Activated CD8-positive, alpha-beta T cell treated with anti-CD3 and anti-CD28 coated beads, Interleukin-2, amount 10 ng/mL, durations not matched to agents 7 days and 5 days (primary cell): ENCODE results near the gene NBPF1. TPM values are rescaled to one million over a fixed set of nuclear protein-coding genes. Genes with fewer than 3 reads are reported as not detected.
"Not testable (repeated sequence)": the region's sequence is repeated elsewhere in the genome, so short reads cannot be mapped to it uniquely, and the experiment has no call there.

Experiments used
- ATAC-seq: fragments of 150-1000 bp; cut with Tn5 transposase; one replicate; pipeline ENCODE4 v1.10.0; 2021; ENCODE audit warnings: moderate library complexity
- CTCF ChIA-PET: fragments of 350-600 bp; sonication (Branson Sonifier 250); formaldehyde crosslinking; loops from one replicate; lab custom pipeline; 2021; ENCODE audit warnings: antibody characterized with exemption; lab: Charles Lee
- POLR2A ChIA-PET: fragments of 350-600 bp; sonication (Branson Sonifier 250); formaldehyde crosslinking; loops from one replicate; lab custom pipeline; 2021; ENCODE audit warnings: antibody characterized with exemption; lab: Charles Lee
- DNase-seq: peaks from one replicate; pipeline ENCODE4 v3.0.0-alpha.2; 2020
- H3K27ac Mint-ChIP-seq: one replicate; pipeline ENCODE4 v1.8.0; 2021; ENCODE audit warnings: mild to moderate bottlenecking, mixed read lengths
- H3K27me3 Mint-ChIP-seq: one replicate; pipeline ENCODE4 v1.8.0; 2021; ENCODE audit warnings: low read depth, mixed read lengths
- H3K36me3 Mint-ChIP-seq: one replicate; pipeline ENCODE4 v1.8.0; 2021; ENCODE audit warnings: low read depth, mixed read lengths
- H3K4me1 Mint-ChIP-seq: one replicate; pipeline ENCODE4 v1.8.0; 2021; ENCODE audit warnings: low read depth, mixed read lengths
- H3K4me3 Mint-ChIP-seq: one replicate; pipeline ENCODE4 v1.8.0; 2021; ENCODE audit warnings: mild to moderate bottlenecking, mixed read lengths
- H3K9me3 Mint-ChIP-seq: one replicate; pipeline ENCODE4 v1.8.0; 2022; ENCODE audit warnings: mixed read lengths; ENCODE audit not compliant: insufficient read depth
- total RNA-seq, 2 experiments: library from RNA; stranded (reverse); gene quantifications; one replicate each; pipeline ENCODE4 v1.2.3, GENCODE V29; 2021

Gene NBPF1
- total RNA-seq: 1 to 10 TPM; 1.5 to 2.2 TPM

GRCh38 chr1:16613185-16614147 lies at the start of gene NBPF1:
Gene NBPF1 (minus strand): TSS chr1:16613564.
- ATAC-seq (peak; percentile 93), DNase-seq (peak; percentile 83)
- Mint-ChIP-seq H3K36me3 (no peaks in the 10 kb centered on the region), H3K4me1 (no peaks in the 10 kb centered on the region), H3K9me3 (no peaks in the 10 kb centered on the region), H3K4me3 (no peak within 1 kb of the TSS), H3K27me3 (no peaks in the 10 kb centered on the region), H3K27ac (no peak within 1 kb of the TSS)
- ChIA-PET CTCF (interaction anchor here (0.6 to 1.6 kb wide), 4 partner anchors 11 to 338 kb away, joined by 3 read pairs; no protein-coding TSS in a partner anchor), POLR2A (interaction anchor here (0.8 kb wide), 1 partner anchor 100 kb away, joined by 3 read pairs; no protein-coding TSS in a partner anchor)

DNA sequence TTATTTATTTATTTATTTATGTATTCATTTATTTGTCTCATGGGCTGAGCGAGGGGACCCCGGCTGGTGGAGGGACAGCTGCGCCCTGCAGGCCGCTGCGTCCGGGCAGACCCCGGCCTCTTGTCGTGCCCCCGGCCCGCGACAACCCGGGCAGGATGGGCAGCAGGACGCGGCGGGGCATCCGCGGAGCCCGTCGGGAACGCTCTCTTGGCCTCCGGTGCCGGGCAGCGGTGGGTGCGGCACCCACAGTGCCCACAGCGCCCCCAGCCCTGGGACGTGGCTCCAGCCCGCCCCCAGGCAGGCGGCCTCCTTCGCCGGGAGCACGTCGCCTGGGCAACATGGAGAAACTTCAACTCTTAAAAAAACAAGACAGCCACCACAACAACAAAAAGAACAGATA lies 44.9 kb upstream of the NBPF1 start:
- POLR2A ChIA-PET, CTCF ChIA-PET, H3K27me3 Mint-ChIP-seq, DNase-seq, H3K36me3 Mint-ChIP-seq, ATAC-seq, H3K4me3 Mint-ChIP-seq, H3K9me3 Mint-ChIP-seq, H3K27ac Mint-ChIP-seq, H3K4me1 Mint-ChIP-seq: not testable (repeated sequence)

GRCh38 chr1:16656981-16657683 lies 43.8 kb upstream of the NBPF1 start:
- H3K36me3 Mint-ChIP-seq, H3K9me3 Mint-ChIP-seq, ATAC-seq: not testable (repeated sequence)

DNA sequence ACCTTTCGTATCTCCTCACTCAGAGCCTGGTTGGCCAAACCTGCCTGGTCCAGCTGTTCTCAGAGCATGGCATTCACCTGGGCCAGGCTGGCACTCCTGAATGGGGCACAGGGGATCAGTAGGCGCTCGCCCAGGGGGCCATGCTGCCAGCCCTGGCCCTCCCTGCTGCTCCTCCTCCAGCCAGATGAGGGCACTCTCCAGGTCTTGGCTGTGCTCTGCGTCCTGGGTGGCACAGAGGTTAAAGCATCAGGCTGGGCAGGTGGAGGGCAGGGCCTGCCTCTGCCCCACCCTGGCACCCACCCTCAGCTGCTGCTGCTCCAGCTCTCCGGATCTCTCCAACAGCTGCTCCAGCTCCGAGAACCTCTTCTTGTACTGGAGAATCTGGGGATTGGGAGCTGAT lies 43.2 kb upstream of the NBPF1 start:
- H3K36me3 Mint-ChIP-seq, CTCF ChIA-PET, H3K27ac Mint-ChIP-seq, DNase-seq, POLR2A ChIA-PET, H3K4me1 Mint-ChIP-seq, H3K9me3 Mint-ChIP-seq, ATAC-seq, H3K4me3 Mint-ChIP-seq, H3K27me3 Mint-ChIP-seq: not testable (repeated sequence)

More at GRCh38 chr1:16656981-16657683, 43.8 kb upstream of the NBPF1 start:
- H3K4me3 Mint-ChIP-seq, H3K27me3 Mint-ChIP-seq, DNase-seq, CTCF ChIA-PET, H3K27ac Mint-ChIP-seq, H3K4me1 Mint-ChIP-seq, POLR2A ChIA-PET: not testable (repeated sequence)

DNA sequence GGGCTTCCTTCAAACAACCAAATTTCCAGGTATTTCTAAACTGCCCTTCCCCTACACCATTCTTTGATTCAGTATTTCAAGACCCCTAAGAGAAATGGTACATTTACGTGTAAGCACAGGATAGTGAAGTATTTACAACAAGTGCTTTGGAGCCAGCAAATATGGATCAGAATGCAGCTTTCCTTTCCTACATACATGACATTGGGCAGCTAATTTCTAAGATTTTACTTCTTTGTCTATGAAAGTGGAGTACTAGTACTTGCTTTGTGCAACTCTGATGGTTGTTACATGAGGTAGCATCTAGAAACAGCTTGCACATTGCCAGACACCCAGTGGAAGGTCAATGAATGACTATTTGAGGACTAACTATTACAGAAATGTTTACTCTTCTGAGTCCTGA lies 38.2 kb upstream of the NBPF1 start:
- H3K27me3 Mint-ChIP-seq, H3K27ac Mint-ChIP-seq, H3K4me1 Mint-ChIP-seq, ATAC-seq, H3K4me3 Mint-ChIP-seq, H3K36me3 Mint-ChIP-seq, CTCF ChIA-PET, POLR2A ChIA-PET, H3K9me3 Mint-ChIP-seq: not testable (repeated sequence)
- DNase-seq: peak; percentile 20

- POLR2A ChIA-PET, H3K36me3 Mint-ChIP-seq, H3K9me3 Mint-ChIP-seq: not testable (repeated sequence)
These were observed 36.6 kb upstream of the NBPF1 start for GRCh38 chr1:16649960-16650359.

GRCh38 chr1:16649390-16649789 lies 36.0 kb upstream of the NBPF1 start:
- H3K4me3 Mint-ChIP-seq, H3K27ac Mint-ChIP-seq, ATAC-seq, H3K4me1 Mint-ChIP-seq, CTCF ChIA-PET, POLR2A ChIA-PET, H3K9me3 Mint-ChIP-seq, H3K36me3 Mint-ChIP-seq: not testable (repeated sequence)
- DNase-seq: peak; percentile 23
- peaks cover 12% of the 10 kb centered on the region for H3K27me3 Mint-ChIP-seq

More at GRCh38 chr1:16649960-16650359, 36.6 kb upstream of the NBPF1 start:
- CTCF ChIA-PET, H3K4me3 Mint-ChIP-seq, H3K27ac Mint-ChIP-seq, H3K4me1 Mint-ChIP-seq, ATAC-seq: not testable (repeated sequence)
- H3K27me3 Mint-ChIP-seq: peaks cover 12% of the 10 kb centered on the region
- peak; percentile 19 for DNase-seq

DNA sequence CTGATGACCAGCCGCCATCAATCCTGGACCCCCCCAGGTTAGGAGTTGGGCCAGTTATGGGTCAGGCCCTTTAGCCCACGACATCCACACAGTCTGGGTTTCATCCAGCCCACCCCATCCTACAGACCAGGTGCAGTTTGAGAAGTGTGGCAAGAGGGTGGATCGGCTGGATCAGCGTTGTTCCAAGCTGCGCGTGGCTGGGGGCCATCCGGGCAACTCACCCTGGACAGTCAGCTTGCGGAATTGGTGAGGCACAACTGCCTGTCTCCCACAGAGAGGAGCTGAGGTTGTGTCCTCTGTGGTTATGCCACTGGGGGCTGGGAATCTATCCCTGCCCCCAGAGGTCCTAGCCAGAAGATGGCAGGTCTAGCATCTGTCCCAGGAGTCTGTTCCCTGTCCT lies 35.4 kb upstream of the NBPF1 start:
- H3K27me3 Mint-ChIP-seq: peaks cover 12% of the 10 kb centered on the region
- DNase-seq, H3K36me3 Mint-ChIP-seq, POLR2A ChIA-PET, ATAC-seq, CTCF ChIA-PET, H3K27ac Mint-ChIP-seq, H3K9me3 Mint-ChIP-seq, H3K4me3 Mint-ChIP-seq, H3K4me1 Mint-ChIP-seq: not testable (repeated sequence)

DNA sequence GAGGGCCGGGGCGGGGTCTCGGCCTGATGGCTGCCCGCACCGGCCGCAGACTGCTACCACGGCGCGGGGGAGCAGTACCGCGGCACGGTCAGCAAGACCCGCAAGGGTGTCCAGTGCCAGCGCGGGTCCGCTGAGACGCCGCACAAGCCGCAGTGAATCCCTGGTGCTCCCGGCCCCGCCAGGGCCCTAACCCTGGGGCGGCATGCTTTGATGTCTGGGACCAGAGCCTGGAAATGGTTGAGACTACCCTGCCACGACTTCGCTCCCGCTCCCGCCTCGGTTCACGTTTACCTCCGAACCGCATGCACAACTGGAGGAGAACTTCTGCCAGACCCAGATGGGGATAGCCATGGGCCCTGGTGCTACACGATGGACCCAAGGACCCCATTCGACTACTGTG lies 34.9 kb upstream of the NBPF1 start:
- H3K27ac Mint-ChIP-seq, DNase-seq, CTCF ChIA-PET, POLR2A ChIA-PET, H3K4me1 Mint-ChIP-seq, ATAC-seq, H3K4me3 Mint-ChIP-seq, H3K36me3 Mint-ChIP-seq, H3K9me3 Mint-ChIP-seq: not testable (repeated sequence)
- H3K27me3 Mint-ChIP-seq: peaks cover 12% of the 10 kb centered on the region

GRCh38 chr1:16647179-16648176 lies 34.1 kb upstream of the NBPF1 start:
- CTCF ChIA-PET, ATAC-seq, H3K4me3 Mint-ChIP-seq, POLR2A ChIA-PET, H3K4me1 Mint-ChIP-seq, H3K36me3 Mint-ChIP-seq, H3K9me3 Mint-ChIP-seq, H3K27ac Mint-ChIP-seq: not testable (repeated sequence)
- H3K27me3 Mint-ChIP-seq: peaks cover 10% of the 10 kb centered on the region
- DNase-seq: peak; percentile 21

DNA sequence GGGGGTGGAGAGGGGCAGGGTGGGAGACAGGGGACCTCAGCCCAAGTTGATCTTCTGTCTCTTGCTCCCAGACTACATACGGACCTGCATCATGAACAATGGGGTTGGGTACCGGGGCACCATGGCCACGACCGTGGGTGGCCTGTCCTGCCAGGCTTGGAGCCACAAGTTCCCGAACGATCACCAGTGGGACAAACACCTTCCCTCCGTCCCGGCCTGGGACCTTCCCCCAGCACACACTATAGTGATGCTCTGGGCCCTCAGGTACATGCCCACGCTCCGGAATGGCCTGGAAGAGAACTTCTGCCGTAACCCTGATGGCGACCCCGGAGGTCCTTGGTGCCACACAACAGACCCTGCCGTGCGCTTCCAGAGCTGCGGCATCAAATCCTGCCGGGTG lies 33.4 kb upstream of the NBPF1 start:
- DNase-seq, CTCF ChIA-PET, H3K4me3 Mint-ChIP-seq, POLR2A ChIA-PET, H3K9me3 Mint-ChIP-seq, ATAC-seq, H3K36me3 Mint-ChIP-seq, H3K27ac Mint-ChIP-seq, H3K27me3 Mint-ChIP-seq, H3K4me1 Mint-ChIP-seq: not testable (repeated sequence)
